Right lobe of liver (tissue), 6 donors: ENCODE results near the gene IRF8. TPM values are rescaled to one million over a fixed set of nuclear protein-coding genes. Genes with fewer than 3 reads are reported as not detected.
A peak's percentile ranks its signal among the peaks of the same experiment; 100 is the strongest.

Experiments
- ATAC-seq, 4 donors: fragments of 200-7000 bp; cut with Tn5 transposase; one replicate each; pipeline ENCODE4 v1.9.1; 2020; ENCODE audit warnings: mild to moderate bottlenecking in 4 of 4, moderate library complexity in 4 of 4
- DNase-seq, 3 donors: peaks; one replicate each; pipeline ENCODE4 v3.0.0-alpha.2; 2020
- H3K27ac ChIP-seq, 3 donors: fragments of 200-600 bp; one replicate each; pipeline ENCODE4 v1.8.0; 2022
- H3K27me3 ChIP-seq, 2 donors: fragments of 200-600 bp; one replicate each; pipeline ENCODE4 v1.8.0; 2022
- H3K36me3 ChIP-seq, 4 donors: fragments of 200-600 bp; sonication (generic) in 1 of 4; one replicate each; pipeline versions ENCODE4 v1.5.1 to v1.8.0; 2017 to 2022; ENCODE audit warnings: control low read depth in 1 of 4
- H3K4me1 ChIP-seq, 4 donors: fragments of 200-600 bp; sonication (generic) in 1 of 4; one replicate each; pipeline versions ENCODE4 v1.5.1 to v1.8.0; 2017 to 2022; ENCODE audit warnings: control low read depth in 1 of 4
- H3K4me3 ChIP-seq, 3 donors: fragments of 200-600 bp; one replicate each; pipeline ENCODE4 v1.8.0; 2022
- H3K9me3 ChIP-seq, 4 donors: fragments of 200-600 bp; sonication (generic) in 1 of 4; one replicate each; pipeline versions ENCODE4 v1.5.1 to v1.8.0; 2017 to 2022; ENCODE audit warnings: control low read depth in 1 of 4
- CTCF ChIP-seq, 4 donors: fragments of 200-600 bp in 3 of 4; fragments of 450-650 bp in 1 of 4; IDR thresholded peaks; one replicate each; pipeline versions ENCODE4 v1.5.1 to v1.8.0; 2016 to 2022; ENCODE audit warnings: antibody characterized with exemption in 4 of 4, mild to moderate bottlenecking in 2 of 4
- POLR2A ChIP-seq: fragments of 450-650 bp; IDR thresholded peaks from one replicate; pipeline ENCODE4 v1.6.1; 2017; ENCODE audit warnings: antibody characterized with exemption, mild to moderate bottlenecking
- WGBS: methylation state at CpG from one replicate; pipeline ENCODE4 v1.1.6; 2018; ENCODE audit warnings: low coverage, low lambda C conversion rate; ENCODE audit not compliant: insufficient coverage; ENCODE audit errors: missing lambda C conversion rate; 5-methylcytosine and 5-hydroxymethylcytosine counted together
- intact Hi-C, 2 donors: fragments of 100-400 bp; cut with DNase I; formaldehyde crosslinking; loops; one replicate each; pipeline versions ENCODE4 v1.11.2 to v1.14.1; 2022
- total RNA-seq, 6 experiments: library from RNA; depleted of rRNA in 2 of 6; stranded (reverse); fragments of >200 nt in 2 of 6; fragmentation: NEBNext Ultra II Directional in 3 of 6; extraction: Animal tissue kit (Norgen Biotek cat#: 25700) in 3 of 6; gene quantifications; one replicate each; pipeline versions ENCODE4 v1.1.0 to v1.2.4, GENCODE V29; 2016 to 2023
- donor health status: DM: no; HTN: yes; CAD: no.
- donor health status: DM: no; HTN: no; CAD: no.
- donor health status: DM: no; HTN: no; CAD: no.
- donor health status: DM: no; HTN: yes; CAD: no.
- donor health status: DM: no; HTN: yes; CAD: no.

Gene IRF8
- total RNA-seq, 6 experiments from 2014 or later = 4.8 to 19.6 (median 14.6) TPM

DNA sequence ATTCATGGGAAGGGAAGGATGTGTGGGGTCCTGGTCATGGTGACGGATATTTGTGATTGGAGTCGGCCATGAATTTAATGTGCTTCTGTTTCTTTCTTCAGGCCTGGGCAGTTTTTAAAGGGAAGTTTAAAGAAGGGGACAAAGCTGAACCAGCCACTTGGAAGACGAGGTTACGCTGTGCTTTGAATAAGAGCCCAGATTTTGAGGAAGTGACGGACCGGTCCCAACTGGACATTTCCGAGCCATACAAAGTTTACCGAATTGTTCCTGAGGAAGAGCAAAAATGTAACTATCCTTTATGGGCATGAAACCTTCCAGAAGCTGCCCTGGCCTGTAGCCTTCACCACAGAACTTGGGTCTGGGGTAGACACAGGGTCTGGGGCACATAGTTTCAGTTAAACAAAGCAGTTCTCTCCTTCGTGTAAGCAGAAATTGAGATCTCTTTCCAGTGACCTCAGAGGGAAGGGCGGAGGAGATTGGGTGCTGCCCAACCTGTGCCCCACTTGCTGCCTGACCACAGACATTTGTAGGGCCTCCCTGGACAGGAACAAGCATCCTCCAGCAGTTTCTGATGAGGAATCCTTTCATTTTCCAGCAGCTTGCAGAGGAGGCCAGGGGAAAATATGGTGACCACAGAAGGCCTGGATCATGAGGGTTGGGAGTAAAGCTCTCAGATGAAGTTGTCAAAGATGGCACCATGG lies 10.1 kb downstream of the IRF8 start:
- peak in 2 of 4 donors; percentile 24 to 26 for ATAC-seq

DNA sequence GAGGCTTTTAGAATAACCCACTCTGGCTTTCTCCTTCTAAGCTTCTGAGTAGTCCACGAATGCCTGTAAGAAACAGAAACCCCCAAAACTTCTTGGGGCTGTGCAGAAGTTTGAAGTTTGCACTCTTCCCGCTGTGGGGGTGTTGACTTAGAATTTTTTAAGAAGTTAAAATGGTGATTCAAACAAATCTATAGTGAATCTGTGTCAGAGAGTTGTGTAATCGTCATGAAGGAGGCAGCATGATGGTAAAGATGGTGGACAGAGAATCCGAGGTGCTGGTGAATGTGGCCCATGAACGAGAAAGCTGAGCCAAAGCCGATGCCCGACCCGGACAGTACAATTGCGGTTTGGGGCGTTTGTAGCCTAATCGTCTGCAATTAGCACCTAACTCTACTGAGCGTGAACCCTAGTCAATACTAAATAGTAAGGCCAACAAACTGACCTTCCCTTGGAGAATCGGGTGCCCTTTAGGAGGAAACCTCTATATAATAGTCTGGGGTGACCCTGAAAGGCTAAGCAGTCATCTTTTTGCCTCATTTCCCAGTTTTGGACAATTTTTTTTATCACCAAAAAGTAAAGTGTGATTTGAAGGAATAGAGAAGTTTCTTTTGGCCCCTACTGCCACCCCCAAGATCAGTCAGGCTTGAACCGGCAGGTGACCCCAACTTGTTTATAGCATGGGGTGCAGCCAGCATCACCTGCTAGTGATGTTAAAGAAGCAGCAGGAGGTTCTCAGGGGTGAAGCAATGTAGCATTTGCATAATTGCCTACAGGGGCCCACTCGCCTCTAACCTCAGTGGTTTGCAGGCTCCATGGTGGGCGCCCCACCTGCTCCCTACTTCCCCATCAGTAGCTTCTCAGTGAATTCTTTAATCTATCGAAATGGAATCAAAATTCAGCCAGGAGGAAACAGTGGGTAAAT lies 11.2 kb downstream of the IRF8 start:
- ATAC-seq (no peak), DNase-seq (no peak)
- no peak for TF ChIP-seq CTCF (IDR thresholded peaks at IDR 0.05)
- no peak for TF ChIP-seq POLR2A
- Histone ChIP-seq H3K9me3 (no peaks in the 10 kb centered on the region), H3K36me3 (peaks cover 0 to 34% (median 13%) of the 10 kb centered on the region in 4 donors), H3K27ac (no peak overlapping the region), H3K4me1 (peaks cover 0 to 24% (median 0%) of the 10 kb centered on the region in 4 donors), H3K27me3 (no peaks in the 10 kb centered on the region), H3K4me3 (no peak overlapping the region)
- intact Hi-C loops = no loop called here
- 78% methylated on average over 16 of the region's 17 CpGs for WGBS

More for the DNA sequence above, 10.1 kb downstream of the IRF8 start:
- Histone ChIP-seq H3K4me1 (peaks cover 0 to 24% (median 0%) of the 10 kb centered on the region in 4 donors), H3K27ac (peak overlapping the region in 2 of 3 donors; percentile 21), H3K4me3 (no peak overlapping the region), H3K36me3 (peaks cover 0 to 34% (median 13%) of the 10 kb centered on the region in 4 donors), H3K27me3 (no peaks in the 10 kb centered on the region), H3K9me3 (no peaks in the 10 kb centered on the region)
- WGBS = 64% methylated on average over 10 of the region's 10 CpGs
- TF ChIP-seq POLR2A (no peak), CTCF (IDR thresholded peaks at IDR 0.05) (no peak)
- DNase-seq = no peak
- intact Hi-C loops = no loop called here

DNA sequence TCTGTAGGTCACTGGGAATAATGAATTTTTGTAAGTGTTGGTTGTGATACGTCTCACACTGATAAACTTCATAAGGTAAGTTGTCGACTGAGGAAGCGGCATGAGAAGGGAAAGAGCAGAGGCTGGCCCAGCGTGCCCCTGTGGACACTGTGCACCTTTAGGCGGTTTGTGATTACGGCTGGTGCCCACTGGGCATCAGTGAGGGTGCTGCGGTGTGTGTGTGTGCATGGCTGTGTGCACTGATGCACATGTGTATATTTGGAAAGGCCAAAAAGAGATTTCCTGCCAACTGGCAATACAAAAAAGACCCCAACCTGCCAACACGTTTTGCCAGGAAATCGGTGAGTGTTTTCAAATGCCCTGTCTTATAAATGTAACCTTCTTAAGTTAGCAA lies 11.9 kb downstream of the IRF8 start:
- ATAC-seq = no peak
- Histone ChIP-seq H3K4me1 (peaks cover 0 to 27% (median under 1%) of the 10 kb centered on the region in 4 donors), H3K27ac (no peak overlapping the region), H3K27me3 (no peaks in the 10 kb centered on the region), H3K36me3 (peaks cover 0 to 33% (median 13%) of the 10 kb centered on the region in 4 donors), H3K9me3 (no peaks in the 10 kb centered on the region), H3K4me3 (no peak overlapping the region)
- intact Hi-C loops = no loop called here
- 83% methylated on average over 7 of the region's 9 CpGs for WGBS
- TF ChIP-seq CTCF (IDR thresholded peaks at IDR 0.05) = no peak
- no peak for TF ChIP-seq POLR2A
- DNase-seq = no peak

GRCh38 chr16:85911251-85911930 lies 12.4 kb downstream of the IRF8 start:
- no peak for ATAC-seq
- Histone ChIP-seq H3K36me3 (peaks cover 0 to 33% (median 13%) of the 10 kb centered on the region in 4 donors), H3K27me3 (no peaks in the 10 kb centered on the region), H3K27ac (no peak overlapping the region), H3K4me3 (no peak overlapping the region), H3K4me1 (peaks cover 0 to 28% (median 3%) of the 10 kb centered on the region in 4 donors), H3K9me3 (no peaks in the 10 kb centered on the region)
- 79% methylated on average over 3 of the region's 15 CpGs for WGBS
- DNase-seq = no peak
- TF ChIP-seq CTCF (IDR thresholded peaks at IDR 0.05) (no peak), POLR2A (no peak)
- intact Hi-C loops = no loop called here
